H1 (cell line): ENCODE results near the gene ERICH3. TPM values are rescaled to one million over a fixed set of nuclear protein-coding genes. Genes with fewer than 3 reads are reported as not detected.

Experiments used
- CTCF ChIA-PET: fragments of 300-600 bp; sonication (Branson Sonifier 250); formaldehyde crosslinking; loops from one replicate; lab custom pipeline; 2021; ENCODE audit not compliant: partially characterized antibody; lab: Charles Lee
- POLR2A ChIA-PET: fragments of 300-600 bp; sonication (Branson Sonifier 250); formaldehyde crosslinking; loops from one replicate; lab custom pipeline; 2021; ENCODE audit warnings: inconsistent platforms; ENCODE audit not compliant: partially characterized antibody; lab: Charles Lee
- DNase-seq, 2 experiments: peaks; one replicate each; pipeline versions ENCODE4 v3.0.0 to v3.0.0-alpha.2; 2010 to 2022; ENCODE audit warnings: low spot score in 2 of 2, low read depth in 1 of 2, mixed read lengths in 1 of 2
- FAIRE-seq: peaks from 2 replicates; lab custom pipeline; 2011; peaks lifted over from hg19 to GRCh38; lab: Jason Lieb, UNC
- H2AFZ ChIP-seq: 2 replicates; pipeline ENCODE4 v1.8.1; 2012; ENCODE audit warnings: low read length, inconsistent platforms
- H2AK5ac ChIP-seq: 2 replicates; pipeline ENCODE4 v1.6.1; 2013; ENCODE audit warnings: low read depth, low read length
- H2BK120ac ChIP-seq: replicated peaks from 2 replicates; pipeline ENCODE3; 2013; ENCODE audit warnings: low read depth, low read length, inconsistent platforms
- H2BK12ac ChIP-seq: 2 replicates; pipeline ENCODE4 v1.6.1; 2013; ENCODE audit warnings: low read depth, low read length
- H2BK15ac ChIP-seq: 2 replicates; pipeline ENCODE4 v1.6.1; 2013; ENCODE audit warnings: low read length
- H2BK20ac ChIP-seq: 2 replicates; pipeline ENCODE4 v1.6.1; 2013; ENCODE audit warnings: low read length
- H2BK5ac ChIP-seq: 2 replicates; pipeline ENCODE4 v1.6.1; 2013; ENCODE audit warnings: low read depth, low read length
- H3K14ac ChIP-seq: 2 replicates; pipeline ENCODE4 v1.6.1; 2013; ENCODE audit warnings: inconsistent platforms; ENCODE audit not compliant: insufficient read length
- H3K18ac ChIP-seq: 2 replicates; pipeline ENCODE4 v1.6.1; 2013; ENCODE audit warnings: low read length; ENCODE audit errors: extremely low read depth
- H3K23ac ChIP-seq: 2 replicates; pipeline ENCODE4 v1.6.1; 2013; ENCODE audit warnings: inconsistent platforms; ENCODE audit not compliant: insufficient read length
- H3K23me2 ChIP-seq: 2 replicates; pipeline ENCODE4 v1.6.1; 2013; ENCODE audit warnings: low read depth, low read length
- H3K27ac ChIP-seq: 2 replicates; pipeline ENCODE4 v1.6.1; 2011; ENCODE audit warnings: low read depth, low read length, inconsistent platforms
- H3K27me3 ChIP-seq, 4 experiments: replicated peaks in 1 of 4; 1 replicate in 1 of 4; 2 replicates in 3 of 4; pipeline versions ENCODE4 v1.6.1 to v1.8.1; 2011 to 2013; ENCODE audit warnings: low read length in 3 of 4, mild to moderate bottlenecking in 3 of 4, inconsistent platforms in 2 of 4, mixed read lengths in 2 of 4, moderate library complexity in 1 of 4; ENCODE audit not compliant: control insufficient read depth in 3 of 4, insufficient read depth in 3 of 4; ENCODE audit errors: extremely low read depth in 1 of 4
- H3K36me3 ChIP-seq, 4 experiments: 2 replicates each; pipeline versions ENCODE4 v1.6.1 to v1.8.1; 2011 to 2013; ENCODE audit warnings: mild to moderate bottlenecking in 4 of 4, low read length in 3 of 4, moderate library complexity in 2 of 4, control low read depth in 1 of 4, inconsistent platforms in 1 of 4; ENCODE audit not compliant: insufficient read depth in 4 of 4, control insufficient read depth in 2 of 4
- H3K4ac ChIP-seq: replicated peaks from 2 replicates; pipeline ENCODE3; 2013; ENCODE audit warnings: low read length, low read depth, mixed read lengths, inconsistent platforms; ENCODE audit not compliant: insufficient read length
- H3K4me1 ChIP-seq, 4 experiments: replicated peaks in 1 of 4; 1 replicate in 1 of 4; 2 replicates in 3 of 4; pipeline versions ENCODE4 v1.6.1 to v1.8.1; 2011 to 2013; ENCODE audit warnings: low read length in 3 of 4, inconsistent platforms in 2 of 4, mixed read lengths in 1 of 4; ENCODE audit not compliant: insufficient read depth in 4 of 4, control insufficient read depth in 3 of 4
- H3K4me2 ChIP-seq, 2 experiments: 2 replicates each; pipeline versions ENCODE4 v1.6.1 to v1.8.1; 2011 to 2013; ENCODE audit warnings: low read depth in 2 of 2, low read length in 2 of 2, control low read depth in 1 of 2, inconsistent platforms in 1 of 2, mild to moderate bottlenecking in 1 of 2; ENCODE audit not compliant: insufficient read depth in 1 of 2
- H3K4me3 ChIP-seq, 4 experiments: fragments of 200-600, 300-600 bp in 1 of 4; sonication (generic), shearing (Covaris generic), sonication (Bioruptor Twin) in 1 of 4; 2 replicates each; pipeline versions ENCODE4 v1.5.1 to v1.8.1; 2011 to 2016; ENCODE audit warnings: low read length in 4 of 4, low read depth in 3 of 4, control low read depth in 2 of 4, inconsistent platforms in 2 of 4, mild to moderate bottlenecking in 2 of 4, mixed read lengths in 1 of 4, moderate library complexity in 1 of 4; ENCODE audit not compliant: insufficient read depth in 2 of 4; ENCODE audit errors: extremely low read depth in 1 of 4
- H3K56ac ChIP-seq: replicated peaks from 2 replicates; pipeline ENCODE3; 2013; ENCODE audit warnings: low read depth, mild to moderate bottlenecking, mixed read lengths, low read length, inconsistent platforms; ENCODE audit not compliant: insufficient read length
- H3K79me1 ChIP-seq: 2 replicates; pipeline ENCODE4 v1.6.1; 2013; ENCODE audit warnings: low read depth, low read length, control low read depth
- H3K79me2 ChIP-seq, 2 experiments: 2 replicates each; pipeline versions ENCODE4 v1.6.1 to v1.8.1; 2012 to 2013; ENCODE audit warnings: low read length in 2 of 2, mild to moderate bottlenecking in 2 of 2, inconsistent platforms in 1 of 2; ENCODE audit not compliant: insufficient read depth in 2 of 2, control insufficient read depth in 1 of 2
- H3K9ac ChIP-seq, 4 experiments: replicated peaks in 1 of 4; 1 replicate in 1 of 4; 2 replicates in 3 of 4; pipeline versions ENCODE4 v1.6.1 to v1.8.1; 2011 to 2013; ENCODE audit warnings: low read depth in 3 of 4, low read length in 3 of 4, control low read depth in 2 of 4, mild to moderate bottlenecking in 2 of 4, moderate library complexity in 2 of 4, inconsistent platforms in 1 of 4; ENCODE audit errors: extremely low read depth in 1 of 4
- H3K9me3 ChIP-seq, 2 experiments: 2 replicates each; pipeline versions ENCODE4 v1.6.1 to v1.8.1; 2012 to 2013; ENCODE audit warnings: mild to moderate bottlenecking in 2 of 2, moderate library complexity in 2 of 2, control low read depth in 1 of 2, inconsistent platforms in 1 of 2, low read depth in 1 of 2, low read length in 1 of 2, mixed read lengths in 1 of 2; ENCODE audit not compliant: insufficient read depth in 2 of 2
- H4K20me1 ChIP-seq, 2 experiments: replicated peaks in 1 of 2; 2 replicates each; pipeline versions ENCODE3 to v1.8.1; 2011 to 2013; ENCODE audit warnings: inconsistent platforms in 2 of 2, low read length in 2 of 2, mild to moderate bottlenecking in 1 of 2; ENCODE audit not compliant: insufficient read depth in 2 of 2, control insufficient read depth in 1 of 2
- H4K5ac ChIP-seq: 2 replicates; pipeline ENCODE4 v1.6.1; 2013; ENCODE audit warnings: low read length, low read depth, mixed read lengths, inconsistent platforms; ENCODE audit not compliant: insufficient read length
- H4K8ac ChIP-seq: 2 replicates; pipeline ENCODE4 v1.8.0; 2013; ENCODE audit warnings: mild to moderate bottlenecking, moderate library complexity, low read length, inconsistent platforms; ENCODE audit not compliant: insufficient read depth; ENCODE audit errors: extremely low read depth
- H4K91ac ChIP-seq: replicated peaks from 2 replicates; pipeline ENCODE3; 2013; ENCODE audit warnings: low read length, mixed read lengths, inconsistent platforms; ENCODE audit not compliant: insufficient read length
- ATF2 ChIP-seq: IDR thresholded peaks from 2 replicates; pipeline ENCODE4 v1.6.1; 2012; ENCODE audit warnings: low read length, inconsistent platforms
- CEBPB ChIP-seq: IDR thresholded peaks from 2 replicates; pipeline ENCODE4 v1.6.1; 2012; ENCODE audit warnings: low read depth, low read length
- E2F6 ChIP-seq: IDR thresholded peaks from 2 replicates; pipeline ENCODE4 v1.6.1; 2012; ENCODE audit warnings: inconsistent platforms
- FOSL1 ChIP-seq: IDR thresholded peaks from 2 replicates; pipeline ENCODE4 v1.6.1; 2011; ENCODE audit warnings: mild to moderate bottlenecking, low read depth, low read length, moderate library complexity; ENCODE audit not compliant: insufficient read depth
- HDAC2 ChIP-seq, 2 experiments: fragments of 300-600 bp in 1 of 2; sonication (generic) in 1 of 2; IDR thresholded peaks; 2 replicates each; pipeline ENCODE4 v1.6.1; 2011 to 2012; ENCODE audit warnings: low read depth in 2 of 2, low read length in 2 of 2, mild to moderate bottlenecking in 2 of 2, moderate library complexity in 2 of 2, borderline replicate concordance in 1 of 2, inconsistent platforms in 1 of 2
- KDM1A ChIP-seq: fragments of 200-600, 300-600 bp; sonication (generic); IDR thresholded peaks from 2 replicates; pipeline ENCODE4 v1.7.1; 2016; ENCODE audit warnings: mild to moderate bottlenecking, low read length, borderline replicate concordance
- RNF2 ChIP-seq: fragments of 200-900, 300-1000 bp; sonication (generic); IDR thresholded peaks from 2 replicates; pipeline ENCODE4 v1.7.1; 2016; ENCODE audit warnings: borderline replicate concordance, low read depth, mild to moderate bottlenecking, antibody characterized with exemption, low read length; ENCODE audit not compliant: poor library complexity, severe bottlenecking; ENCODE audit errors: missing control alignments
- TAF1 ChIP-seq: IDR thresholded peaks from 2 replicates; pipeline ENCODE4 v1.6.1; 2011; ENCODE audit warnings: mild to moderate bottlenecking, low read depth, low read length
- TBP ChIP-seq: IDR thresholded peaks from 2 replicates; pipeline ENCODE4 v1.6.1; 2011; ENCODE audit warnings: low read depth, low read length, improper control_type of control experiment
- USF2 ChIP-seq: IDR thresholded peaks from 2 replicates; pipeline ENCODE4 v1.6.1; 2011; ENCODE audit warnings: low read length, improper control_type of control experiment
- WGBS, 2 experiments: shearing (Covaris generic) in 1 of 2; methylation state at CpG; one replicate each; pipeline versions ENCODE4 v1.1.6 to v1.1.7; 2013 to 2015; ENCODE audit warnings: low lambda C conversion rate in 2 of 2, mixed read lengths in 2 of 2, inconsistent platforms in 1 of 2, low coverage in 1 of 2, missing lambda C conversion rate in 1 of 2; ENCODE audit not compliant: insufficient replicate concordance in 2 of 2, insufficient coverage in 1 of 2, insufficient read length in 1 of 2; ENCODE audit errors: extremely low coverage in 1 of 2, missing lambda C conversion rate in 1 of 2; 5-methylcytosine and 5-hydroxymethylcytosine counted together
- polyA plus RNA-seq, 7 experiments: library from polyadenylated mRNA; depleted of rRNA in 3 of 7; stranded (reverse) in 5 of 7; unstranded in 2 of 7; fragments of >200 nt in 5 of 7; fragments of 200-250 nt in 2 of 7; gene quantifications; 1 replicate in 5 of 7; 2 replicates in 1 of 7; 4 replicates in 1 of 7; pipeline versions ENCODE4 v1.2.1 to v1.2.3, GENCODE V29; 2011 to 2013; ENCODE audit warnings: missing spikeins in 2 of 7, mixed read lengths in 2 of 7
- total RNA-seq: library from RNA; stranded (reverse); fragmentation: NEBNext Ultra II Directional; extraction: Animal tissue kit (Norgen Biotek cat#: 25700); gene quantifications from 2 replicates; pipeline ENCODE4 v1.2.1, GENCODE V29; 2021

Gene ERICH3
- total and polyA plus RNA-seq, 2 of the 8 experiments (the other 6 are each of a cell fraction or from before 2014, with no cell fraction given), result 0.02 TPM; not detected in 1

- Histone ChIP-seq H3K27ac (no peak overlapping the region), H4K5ac (no peak overlapping the region), H3K27me3 (no peaks in the 10 kb centered on the region; a peak in 1 of 7 replicates), H3K79me2 (no peaks in the 10 kb centered on the region), H2BK15ac (no peak overlapping the region), H3K4ac (no peak overlapping the region), H3K23me2 (no peaks in the 10 kb centered on the region), H4K8ac (no peak overlapping the region), H3K56ac (no peak overlapping the region), H4K91ac (no peak overlapping the region), H4K20me1 (no peaks in the 10 kb centered on the region), H3K4me3 (no peak overlapping the region), H2BK5ac (no peak overlapping the region), H3K18ac (no peak overlapping the region), H3K9ac (no peak overlapping the region), H3K4me1 (no peaks in the 10 kb centered on the region), H2AK5ac (no peak overlapping the region), H2BK20ac (no peak overlapping the region), H3K36me3 (no peaks in the 10 kb centered on the region), H3K4me2 (no peak overlapping the region), H2BK120ac (no peak overlapping the region), H3K14ac (no peak overlapping the region), H3K79me1 (no peaks in the 10 kb centered on the region), H2BK12ac (no peak overlapping the region), H3K23ac (no peak overlapping the region), H3K9me3 (no peaks in the 10 kb centered on the region), H2AFZ (no peak overlapping the region)
- no peak for FAIRE-seq
- CTCF ChIA-PET, result no interaction called here
- no peak for DNase-seq
- WGBS, 2 experiments, result 100% methylated on average over 2 of the region's 2 CpGs; no CpG with 5 or more reads in 1 of the 2 experiments
- POLR2A ChIA-PET, result no interaction called here
- no peak for TF ChIP-seq KDM1A
- TF ChIP-seq ATF2, result no peak
- no peak for TF ChIP-seq USF2
- TF ChIP-seq TAF1, result no peak
- TF ChIP-seq HDAC2 (IDR thresholded peaks at IDR 0.05; ENCODE audit: borderline replicate concordance in 1 of 2, low read depth in 2 of 2, low read length in 2 of 2), result no peak
- TF ChIP-seq RNF2, result no peak
- TF ChIP-seq CEBPB, result no peak
- TF ChIP-seq TBP, result no peak
- TF ChIP-seq FOSL1, result no peak
- no peak for TF ChIP-seq E2F6
These were observed 85.7 kb downstream of the ERICH3 start for GRCh38 chr1:74587888-74588287.
